ENCODE results near the gene STARD10.

- TF ChIP-seq CTCF (conservative IDR thresholded peaks at IDR 0.05; ENCODE audit: low read depth in 2 of 2) (no peak), EZH2phosphoT487 (IDR thresholded peaks at IDR 0.05; ENCODE audit: unreplicated experiment) (no peak), REST (IDR thresholded peaks at IDR 0.05; ENCODE audit: unreplicated experiment) (no peak), JUNB (IDR thresholded peaks at IDR 0.05; ENCODE audit: unreplicated experiment) (no peak), NANOG (IDR thresholded peaks at IDR 0.05; ENCODE audit: borderline replicate concordance) (no peak), EZH2 (IDR thresholded peaks at IDR 0.05; ENCODE audit: low read depth, unreplicated experiment) (no peak), POLR2AphosphoS5 (IDR thresholded peaks at IDR 0.05; ENCODE audit: low read depth) (no peak), CREB1 (CRISPR knock-in tag; IDR thresholded peaks at IDR 0.05; ENCODE audit: low read depth) (no peak)
Observed at GRCh38 chr11:72776844-72777754, 16.7 kb downstream of the STARD10 start.

Measured in GM23338 (cell line).